Right lobe of liver (tissue), 6 donors: ENCODE measurements around the gene NATD1. TPM values are rescaled to one million over a fixed set of nuclear protein-coding genes. Genes with fewer than 3 reads are reported as not detected.

Experiments used
- ATAC-seq, 4 donors: fragments of 200-7000 bp; cut with Tn5 transposase; one replicate each; pipeline ENCODE4 v1.9.1; 2020; ENCODE audit warnings: mild to moderate bottlenecking in 4 of 4, moderate library complexity in 4 of 4
- DNase-seq, 3 donors: peaks; one replicate each; pipeline ENCODE4 v3.0.0-alpha.2; 2020
- H3K27ac ChIP-seq, 3 donors: fragments of 200-600 bp; one replicate each; pipeline ENCODE4 v1.8.0; 2022
- H3K27me3 ChIP-seq, 2 donors: fragments of 200-600 bp; one replicate each; pipeline ENCODE4 v1.8.0; 2022
- H3K36me3 ChIP-seq, 4 donors: fragments of 200-600 bp; sonication (generic) in 1 of 4; one replicate each; pipeline versions ENCODE4 v1.5.1 to v1.8.0; 2017 to 2022; ENCODE audit warnings: control low read depth in 1 of 4
- H3K4me1 ChIP-seq, 4 donors: fragments of 200-600 bp; sonication (generic) in 1 of 4; one replicate each; pipeline versions ENCODE4 v1.5.1 to v1.8.0; 2017 to 2022; ENCODE audit warnings: control low read depth in 1 of 4
- H3K4me3 ChIP-seq, 3 donors: fragments of 200-600 bp; one replicate each; pipeline ENCODE4 v1.8.0; 2022
- H3K9me3 ChIP-seq, 4 donors: fragments of 200-600 bp; sonication (generic) in 1 of 4; one replicate each; pipeline versions ENCODE4 v1.5.1 to v1.8.0; 2017 to 2022; ENCODE audit warnings: control low read depth in 1 of 4
- CTCF ChIP-seq, 4 donors: fragments of 200-600 bp in 3 of 4; fragments of 450-650 bp in 1 of 4; IDR thresholded peaks; one replicate each; pipeline versions ENCODE4 v1.5.1 to v1.8.0; 2016 to 2022; ENCODE audit warnings: antibody characterized with exemption in 4 of 4, mild to moderate bottlenecking in 2 of 4
- POLR2A ChIP-seq: fragments of 450-650 bp; IDR thresholded peaks from one replicate; pipeline ENCODE4 v1.6.1; 2017; ENCODE audit warnings: antibody characterized with exemption, mild to moderate bottlenecking
- WGBS: methylation state at CpG from one replicate; pipeline ENCODE4 v1.1.6; 2018; ENCODE audit warnings: low coverage, low lambda C conversion rate; ENCODE audit not compliant: insufficient coverage; ENCODE audit errors: missing lambda C conversion rate; 5-methylcytosine and 5-hydroxymethylcytosine counted together
- intact Hi-C, 2 donors: fragments of 100-400 bp; cut with DNase I; formaldehyde crosslinking; loops; one replicate each; pipeline versions ENCODE4 v1.11.2 to v1.14.1; 2022
- total RNA-seq, 6 experiments: library from RNA; depleted of rRNA in 2 of 6; stranded (reverse); fragments of >200 nt in 2 of 6; fragmentation: NEBNext Ultra II Directional in 3 of 6; extraction: Animal tissue kit (Norgen Biotek cat#: 25700) in 3 of 6; gene quantifications; one replicate each; pipeline versions ENCODE4 v1.1.0 to v1.2.4, GENCODE V29; 2016 to 2023
- donor health status: DM: no; HTN: yes; CAD: no.
- donor health status: DM: no; HTN: no; CAD: no.
- donor health status: DM: no; HTN: no; CAD: no.
- donor health status: DM: no; HTN: yes; CAD: no.
- donor health status: DM: no; HTN: yes; CAD: no.

NATD1 gene
- total RNA-seq, 6 experiments from 2014 or later = 3.3 to 5.5 (median 4.7) TPM

DNA sequence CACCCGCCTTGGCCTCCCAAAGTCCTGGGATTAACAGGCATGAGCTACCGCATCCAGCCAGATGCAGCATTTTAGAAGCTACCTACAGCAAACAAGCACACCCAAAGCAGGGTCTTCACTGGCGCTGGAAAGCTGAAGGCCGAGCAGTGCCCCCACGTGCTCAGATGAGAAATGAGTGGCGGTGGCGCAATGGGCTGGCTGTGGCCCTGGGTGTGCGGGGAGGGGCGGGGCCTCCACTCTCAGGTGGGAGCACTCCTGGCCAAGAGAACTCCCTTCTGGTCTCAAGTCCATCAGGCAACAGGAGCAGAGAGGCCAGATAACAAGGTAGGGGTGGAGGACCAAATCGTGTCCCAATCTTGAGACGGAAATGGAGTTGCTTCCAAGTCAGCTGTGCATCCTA is 51.3 kb downstream of the NATD1 start:
- no peaks in the 10 kb centered on the region for H3K4me1 ChIP-seq
- peaks cover 0 to 16% (median 10%) of the 10 kb centered on the region in 4 donors for H3K36me3 ChIP-seq
- H3K27me3 ChIP-seq = no peaks in the 10 kb centered on the region
- DNase-seq = no peak
- intact Hi-C loops = no loop called here
- no peak for TF ChIP-seq CTCF (IDR thresholded peaks at IDR 0.05)
- TF ChIP-seq POLR2A = no peak
- H3K9me3 ChIP-seq = no peaks in the 10 kb centered on the region
- no peak for ATAC-seq
- WGBS = 84% methylated on average over 3 of the region's 11 CpGs
- no peak overlapping the region for H3K4me3 ChIP-seq
- H3K27ac ChIP-seq = no peak overlapping the region

- Histone ChIP-seq H3K27ac (no peak overlapping the region), H3K4me1 (no peaks in the 10 kb centered on the region), H3K27me3 (no peaks in the 10 kb centered on the region), H3K36me3 (peaks cover 0 to 17% (median 10%) of the 10 kb centered on the region in 4 donors), H3K4me3 (no peak overlapping the region), H3K9me3 (no peaks in the 10 kb centered on the region)
- TF ChIP-seq CTCF (IDR thresholded peaks at IDR 0.05) (no peak), POLR2A (no peak)
- WGBS = 61% methylated on average over 4 of the region's 5 CpGs
- intact Hi-C loops = no loop called here
- no peak for DNase-seq
- no peak for ATAC-seq
These were observed 52.0 kb downstream of the NATD1 start for GRCh38 chr17:21201298-21201595.

- intact Hi-C loops = no loop called here
- no peak for DNase-seq
- H3K27me3 ChIP-seq = no peaks in the 10 kb centered on the region
- H3K36me3 ChIP-seq = peaks cover 0 to 17% (median 10%) of the 10 kb centered on the region in 4 donors
- no peak overlapping the region for H3K4me3 ChIP-seq
- H3K4me1 ChIP-seq = no peaks in the 10 kb centered on the region
- no peak overlapping the region for H3K27ac ChIP-seq
- ATAC-seq = no peak
- no peak for TF ChIP-seq POLR2A
- no peak for TF ChIP-seq CTCF (IDR thresholded peaks at IDR 0.05)
- WGBS = 85% methylated on average over 7 of the region's 15 CpGs
- H3K9me3 ChIP-seq = no peaks in the 10 kb centered on the region
These were observed 52.5 kb downstream of the NATD1 start for GRCh38 chr17:21200590-21201297.

DNA sequence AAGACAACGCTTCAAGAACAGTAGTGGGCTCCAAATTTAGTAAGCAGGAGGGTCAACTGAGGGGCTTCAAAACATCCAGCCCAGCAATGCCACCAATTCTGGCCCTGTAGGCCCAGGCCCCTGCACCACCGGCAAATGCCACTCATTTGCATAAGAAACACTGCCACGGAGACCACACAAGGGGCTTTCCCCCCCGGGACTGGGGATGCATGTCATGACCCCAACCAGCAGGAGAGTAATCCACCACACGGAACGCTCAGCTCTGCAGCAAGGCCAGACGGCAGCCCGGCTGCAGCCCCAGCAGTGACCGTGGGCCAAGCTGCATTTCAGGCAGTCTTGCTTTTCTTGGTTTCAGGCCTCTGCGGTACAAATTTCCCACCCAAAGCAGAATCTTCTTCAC is 53.4 kb downstream of the NATD1 start:
- intact Hi-C loops = no loop called here
- ATAC-seq = no peak

More for the DNA sequence above, 53.4 kb downstream of the NATD1 start:
- Histone ChIP-seq H3K9me3 (no peaks in the 10 kb centered on the region), H3K4me3 (no peak overlapping the region), H3K27ac (no peak overlapping the region), H3K27me3 (no peaks in the 10 kb centered on the region), H3K36me3 (peaks cover 0 to 17% (median 9%) of the 10 kb centered on the region in 4 donors), H3K4me1 (no peaks in the 10 kb centered on the region)
- no peak for DNase-seq
- no CpG with 5 or more reads among the region's 10 CpGs for whole genome bisulfite sequencing
- TF ChIP-seq CTCF (IDR thresholded peaks at IDR 0.05) (no peak), POLR2A (no peak)
